Heart left ventricle (tissue), 16 donors: ENCODE measurements around the gene MMRN2. TPM values are rescaled to one million over a fixed set of nuclear protein-coding genes. Genes with fewer than 3 reads are reported as not detected.
A peak's percentile ranks its signal among the peaks of the same experiment; 100 is the strongest.
"Not testable (repeated sequence)": the region's sequence is repeated elsewhere in the genome, so short reads cannot be mapped to it uniquely, and the experiment has no call there.

Experiments used
- ATAC-seq, 4 donors: fragments of 200-7000 bp; cut with Tn5 transposase; one replicate each; pipeline ENCODE4 v1.9.1; 2020 to 2022; ENCODE audit warnings: moderate library complexity in 4 of 4, mild to moderate bottlenecking in 3 of 4, moderate number of reproducible peaks in 1 of 4
- DNase-seq, 5 donors: peaks; one replicate each; pipeline ENCODE4 v3.0.0-alpha.2; 2020
- H3K27ac ChIP-seq, 12 donors: fragments of 200-600 bp; sonication (generic) in 4 of 12; one replicate each; pipeline versions ENCODE4 v1.5.0 to v1.8.0; 2016 to 2022; ENCODE audit warnings: mild to moderate bottlenecking in 2 of 12
- H3K27me3 ChIP-seq, 9 donors: fragments of 200-600 bp; sonication (generic) in 2 of 9; one replicate each; pipeline versions ENCODE4 v1.5.1 to v1.8.0; 2016 to 2022; ENCODE audit warnings: mild to moderate bottlenecking in 3 of 9
- H3K36me3 ChIP-seq, 9 donors: fragments of 200-600 bp; sonication (generic) in 2 of 9; one replicate each; pipeline versions ENCODE4 v1.5.0 to v1.8.0; 2018 to 2022; ENCODE audit warnings: mild to moderate bottlenecking in 2 of 9
- H3K4me1 ChIP-seq, 12 donors: fragments of 200-600 bp; sonication (generic) in 4 of 12; one replicate each; pipeline versions ENCODE4 v1.5.0 to v1.8.0; 2016 to 2022; ENCODE audit warnings: mild to moderate bottlenecking in 3 of 12
- H3K4me3 ChIP-seq, 12 donors: fragments of 200-600 bp; sonication (generic) in 4 of 12; one replicate each; pipeline versions ENCODE4 v1.5.0 to v1.8.0; 2017 to 2022; ENCODE audit warnings: mild to moderate bottlenecking in 9 of 12, moderate library complexity in 4 of 12
- H3K9me3 ChIP-seq, 12 donors: fragments of 200-600 bp; sonication (generic) in 4 of 12; one replicate each; pipeline versions ENCODE4 v1.5.0 to v1.8.0; 2016 to 2022; ENCODE audit warnings: mild to moderate bottlenecking in 1 of 12
- CTCF ChIP-seq, 12 donors: fragments of 200-600 bp; sonication (generic) in 4 of 12; IDR thresholded peaks; one replicate each; pipeline versions ENCODE4 v1.5.0 to v1.8.0; 2018 to 2022; ENCODE audit warnings: antibody characterized with exemption in 12 of 12, mild to moderate bottlenecking in 5 of 12
- POLR2A ChIP-seq, 2 donors: fragments of 450-650 bp; IDR thresholded peaks; one replicate each; pipeline ENCODE4 v1.6.1; 2017; ENCODE audit warnings: antibody characterized with exemption in 2 of 2, mild to moderate bottlenecking in 2 of 2, moderate library complexity in 2 of 2
- WGBS, 4 donors: extraction: QIAGEN DNeasy Blood & Tissue Kit in 2 of 4; methylation state at CpG; one replicate each; pipeline versions ENCODE4 v1.1.5 to v1.1.7; 2013 to 2018; 5-methylcytosine and 5-hydroxymethylcytosine counted together
- intact Hi-C, 10 donors: fragments of 100-400 bp; cut with DNase I; formaldehyde crosslinking; loops; one replicate each; pipeline versions ENCODE4 v1.11.1 to v1.14.2; 2022
- polyA plus RNA-seq, 2 donors: library from polyadenylated mRNA; stranded (reverse); fragments of 200-250 nt; gene quantifications; one replicate each; pipeline ENCODE4 v1.2.3, GENCODE V29; 2013
- total RNA-seq, 9 donors: library from RNA; depleted of rRNA in 2 of 9; stranded (reverse); fragments of >200 nt in 2 of 9; fragmentation: NEBNext Ultra II Directional in 3 of 9; extraction: Animal tissue kit (Norgen Biotek cat#: 25700) in 3 of 9; gene quantifications; one replicate each; pipeline versions ENCODE4 v1.1.0 to v1.2.4, GENCODE V29; 2016 to 2023
- donor health status: ischemic (EF 13 %, LVEDD 7.1; RV severe dilation, severe dysfunction).
- donor health status: healthy with polysubstance abuse.
- donor health status: DM: no; HTN: yes; CAD: no.
- donor health status: DM: no; HTN: no; CAD: no.
- donor health status: ischemic (EF 25% LVEDD 6.9; RV normal size, moderate dysfunction).
- donor health status: ischemic (EF 25% LVEDD 5.7; RV mildly dilated, moderate dysfunction).
- donor health status: healthy.
- donor health status: DM: yes; HTN: yes; CAD: no.
- donor health status: ischemic (EF 35%, LVEDD 5.7; RV mildly dilated, moderate dysfunction).
- donor health status: nonischemic (EF 11% LVEDD 7.7; RV severe dilation, severe dysfunction).
- donor health status: DM: yes; HTN: yes; CAD: no.
- donor health status: PGD.
- donor health status: ischemic (EF 29% LVEDD 5.4; RV normal size, mild dysfunction).
- donor health status: nonischemic (EF 23%, LVEDD 6.1; RV moderate dilation, normal function).

The MMRN2 gene
- total and polyA plus RNA-seq, 11 donors: 15.8 to 93.0 (median 32.7) TPM

DNA sequence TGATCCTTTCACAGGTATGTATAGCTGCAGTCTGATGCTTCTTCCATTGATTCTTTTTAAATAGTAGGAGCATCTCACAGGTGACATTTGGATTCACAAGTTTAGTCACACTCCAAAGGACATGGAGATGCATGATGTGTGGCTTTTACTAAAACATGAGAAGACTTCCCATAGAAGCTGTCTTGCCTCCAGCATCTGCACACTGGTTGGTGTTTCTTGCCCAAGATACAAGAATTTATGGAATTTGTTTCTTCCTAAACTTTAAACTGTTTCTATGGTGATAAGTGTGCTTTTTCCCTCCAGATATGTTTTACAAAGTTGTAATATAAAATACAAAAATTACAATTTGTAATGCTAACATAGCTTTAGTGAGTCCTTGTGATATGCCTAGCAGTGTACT, 35.0 kb upstream of the MMRN2 start:
- intact Hi-C loops: no loop called here
- DNase-seq: no peak

DNA sequence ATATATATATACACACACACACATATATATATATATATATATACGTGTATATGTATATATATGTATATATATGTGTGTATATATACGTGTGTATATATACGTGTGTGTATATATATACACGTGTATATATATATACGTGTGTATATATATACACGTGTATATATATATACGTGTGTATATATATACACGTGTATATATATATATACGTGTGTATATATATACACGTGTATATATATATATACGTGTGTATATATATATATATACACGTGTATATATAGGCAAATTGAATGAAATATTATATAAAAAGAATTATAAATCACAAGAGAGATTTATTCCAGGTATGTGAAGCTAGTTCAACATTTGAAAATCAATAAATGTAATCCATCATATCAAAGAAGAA, 33.9 kb upstream of the MMRN2 start:
- H3K27ac ChIP-seq, H3K27me3 ChIP-seq, ATAC-seq, H3K9me3 ChIP-seq, DNase-seq, intact Hi-C loops, H3K4me3 ChIP-seq, H3K4me1 ChIP-seq: not testable (repeated sequence)
- WGBS, 4 donors: 75 to 88% (median 82%) methylated on average over 12 of the region's 12 CpGs
- H3K36me3 ChIP-seq: peaks cover 0 to 46% (median 0%) of the 10 kb centered on the region in 9 donors

More for the DNA sequence above, 35.0 kb upstream of the MMRN2 start:
- ATAC-seq: no peak
- H3K27ac ChIP-seq: no peak overlapping the region
- no peaks in the 10 kb centered on the region for H3K4me1 ChIP-seq
- no peak overlapping the region for H3K4me3 ChIP-seq
- peaks cover 0 to 52% (median 0%) of the 10 kb centered on the region in 9 donors for H3K36me3 ChIP-seq
- no peaks in the 10 kb centered on the region for H3K27me3 ChIP-seq
- no peaks in the 10 kb centered on the region for H3K9me3 ChIP-seq
- TF ChIP-seq POLR2A (IDR thresholded peaks at IDR 0.05): no peak
- no peak for TF ChIP-seq CTCF (IDR thresholded peaks at IDR 0.05)

GRCh38 chr10:86988520-86988919, 31.1 kb upstream of the MMRN2 start:
- TF ChIP-seq POLR2A (IDR thresholded peaks at IDR 0.05): no peak
- no peak for TF ChIP-seq CTCF (IDR thresholded peaks at IDR 0.05)
- whole genome bisulfite sequencing, 4 donors: 56 to 69% (median 65%) methylated on average over 1 of the region's 1 CpG
- DNase-seq: no peak
- H3K4me1 ChIP-seq: no peaks in the 10 kb centered on the region
- intact Hi-C loops: no loop called here
- H3K9me3 ChIP-seq: no peaks in the 10 kb centered on the region
- peaks cover 0 to 30% (median 0%) of the 10 kb centered on the region in 9 donors for H3K36me3 ChIP-seq
- no peak for ATAC-seq
- H3K4me3 ChIP-seq: no peak overlapping the region
- no peak overlapping the region for H3K27ac ChIP-seq
- no peaks in the 10 kb centered on the region for H3K27me3 ChIP-seq

DNA sequence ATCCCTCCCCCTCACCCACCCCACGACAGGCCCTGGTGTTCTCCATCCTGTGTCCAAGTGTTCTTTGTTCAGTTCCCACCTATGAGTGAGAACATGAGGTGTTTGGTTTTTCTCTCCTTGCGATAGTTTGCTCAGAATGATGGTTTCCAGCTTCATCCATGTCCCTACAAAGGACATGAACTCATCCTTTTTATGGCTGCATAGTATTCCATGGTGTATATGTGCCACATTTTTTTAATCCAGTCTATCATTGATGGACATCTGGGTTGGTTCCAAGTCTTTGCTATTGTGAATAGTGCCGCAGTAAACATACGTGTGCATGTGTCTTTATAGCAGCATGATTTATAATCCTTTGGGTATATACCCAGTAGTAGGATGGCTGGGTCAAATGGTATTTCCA, 27.1 kb upstream of the MMRN2 start:
- H3K4me3 ChIP-seq, H3K27ac ChIP-seq, H3K27me3 ChIP-seq, DNase-seq, H3K9me3 ChIP-seq, ATAC-seq, intact Hi-C loops: not testable (repeated sequence)
- 92 to 99% (median 95%) methylated on average over 4 of the region's 4 CpGs for WGBS, 4 donors
- Histone ChIP-seq H3K36me3 (peaks cover 0 to 12% (median 0%) of the 10 kb centered on the region in 9 donors), H3K4me1 (peaks cover 0 to 21% (median 14%) of the 10 kb centered on the region in 12 donors)

DNA sequence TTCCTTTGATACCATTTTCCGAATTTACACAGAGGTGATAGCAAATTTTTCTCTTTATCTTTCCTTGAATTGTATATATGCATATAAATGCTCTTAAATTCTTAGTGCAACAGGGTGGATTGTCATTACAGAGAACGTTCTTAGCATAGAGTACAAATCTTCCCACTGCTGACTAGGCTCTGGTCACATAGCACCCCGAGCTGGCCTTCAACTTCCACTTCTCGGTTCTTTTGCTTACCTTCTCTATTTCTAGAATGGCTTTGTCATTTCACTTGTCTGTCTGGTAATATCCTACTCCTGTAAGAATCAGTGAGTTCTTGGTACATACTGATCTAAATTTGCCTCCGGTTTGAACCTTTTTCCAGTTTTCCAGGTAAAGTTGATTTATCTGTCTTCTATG, 24.3 kb upstream of the MMRN2 start:
- peaks cover 0 to 37% (median 21%) of the 10 kb centered on the region in 12 donors for H3K4me1 ChIP-seq
- no peak for TF ChIP-seq CTCF (IDR thresholded peaks at IDR 0.05)
- no peak for TF ChIP-seq POLR2A (IDR thresholded peaks at IDR 0.05)
- H3K27ac ChIP-seq: no peak overlapping the region
- H3K36me3 ChIP-seq: peaks cover 0 to 4% (median 0%) of the 10 kb centered on the region in 9 donors
- DNase-seq: no peak
- ATAC-seq: no peak
- 93 to 96% (median 93%) methylated on average over 5 of the region's 5 CpGs for WGBS, 4 donors
- intact Hi-C loops: no loop called here
- no peak overlapping the region for H3K4me3 ChIP-seq
- H3K27me3 ChIP-seq: no peaks in the 10 kb centered on the region
- no peaks in the 10 kb centered on the region for H3K9me3 ChIP-seq

GRCh38 chr10:86981020-86981419, 23.6 kb upstream of the MMRN2 start:
- H3K27ac ChIP-seq: peak overlapping the region in 8 of 12 donors; percentile 67 to 88 (median 74)

More at GRCh38 chr10:86981020-86981419, 23.6 kb upstream of the MMRN2 start:
- H3K36me3 ChIP-seq, DNase-seq, intact Hi-C loops, H3K27me3 ChIP-seq, H3K9me3 ChIP-seq, H3K4me3 ChIP-seq: not testable (repeated sequence)
- 74 to 77% (median 75%) methylated on average over 6 of the region's 6 CpGs for WGBS, 4 donors
- peaks cover 0 to 37% (median 21%) of the 10 kb centered on the region in 12 donors for H3K4me1 ChIP-seq
- ATAC-seq: peak in 3 of 4 donors; percentile 3 to 20 (median 16)
